Measurements from ENCODE around the gene SNCAIP.

DNA sequence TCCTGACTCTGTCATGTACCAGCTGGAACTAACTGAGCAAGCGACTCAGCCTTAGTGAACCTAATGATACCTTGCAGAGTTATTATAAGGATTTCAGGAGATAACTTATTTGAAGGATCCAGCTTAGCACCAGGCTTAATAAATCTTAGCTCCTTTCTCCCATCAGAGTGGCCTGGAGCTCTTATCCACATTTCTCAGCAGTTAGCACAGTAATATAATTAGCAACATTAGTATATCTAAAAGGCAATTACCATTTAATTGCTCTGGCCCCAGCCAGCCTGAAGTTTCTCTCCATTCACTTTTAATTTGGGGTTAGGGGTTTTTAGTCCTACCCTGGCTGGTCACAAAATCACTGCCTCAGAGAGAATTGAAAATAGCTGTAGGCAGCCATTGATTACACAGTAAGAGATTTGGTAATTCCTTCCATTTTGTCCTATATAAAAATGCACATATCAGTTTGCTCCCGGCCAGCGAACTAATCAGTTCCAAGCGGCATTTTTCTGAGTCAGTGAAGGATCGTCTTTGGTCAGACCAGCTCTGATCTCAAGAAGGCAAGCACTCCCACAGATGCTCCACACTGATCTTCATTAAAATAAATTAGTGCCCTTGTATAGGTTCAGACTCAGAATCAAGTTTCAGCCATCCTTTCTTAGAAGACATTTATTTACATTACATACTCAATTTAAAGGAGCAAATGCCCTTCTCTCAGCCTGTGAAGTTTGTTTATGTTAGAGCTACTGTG lies 56.6 kb downstream of the SNCAIP start:
- TF ChIP-seq, protein P1, sequence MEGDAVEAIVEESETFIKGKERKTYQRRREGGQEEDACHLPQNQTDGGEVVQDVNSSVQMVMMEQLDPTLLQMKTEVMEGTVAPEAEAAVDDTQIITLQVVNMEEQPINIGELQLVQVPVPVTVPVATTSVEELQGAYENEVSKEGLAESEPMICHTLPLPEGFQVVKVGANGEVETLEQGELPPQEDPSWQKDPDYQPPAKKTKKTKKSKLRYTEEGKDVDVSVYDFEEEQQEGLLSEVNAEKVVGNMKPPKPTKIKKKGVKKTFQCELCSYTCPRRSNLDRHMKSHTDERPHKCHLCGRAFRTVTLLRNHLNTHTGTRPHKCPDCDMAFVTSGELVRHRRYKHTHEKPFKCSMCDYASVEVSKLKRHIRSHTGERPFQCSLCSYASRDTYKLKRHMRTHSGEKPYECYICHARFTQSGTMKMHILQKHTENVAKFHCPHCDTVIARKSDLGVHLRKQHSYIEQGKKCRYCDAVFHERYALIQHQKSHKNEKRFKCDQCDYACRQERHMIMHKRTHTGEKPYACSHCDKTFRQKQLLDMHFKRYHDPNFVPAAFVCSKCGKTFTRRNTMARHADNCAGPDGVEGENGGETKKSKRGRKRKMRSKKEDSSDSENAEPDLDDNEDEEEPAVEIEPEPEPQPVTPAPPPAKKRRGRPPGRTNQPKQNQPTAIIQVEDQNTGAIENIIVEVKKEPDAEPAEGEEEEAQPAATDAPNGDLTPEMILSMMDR (IDR thresholded peaks at IDR 0.05; ENCODE audit: low read length), result no peak
- no peak for TF ChIP-seq EZH2 (IDR thresholded peaks at IDR 0.05; ENCODE audit: borderline replicate concordance, low read length)

Data from OCI-LY1 (cell line).